ENCODE data around the gene TTLL11. TPM values are rescaled to one million over a fixed set of nuclear protein-coding genes. Genes with fewer than 3 reads are reported as not detected.

The TTLL11 gene
- total RNA-seq, 1 experiment from 2014 or later = 1.5 TPM

GRCh38 chr9:122076773-122077172, 16.3 kb downstream of the TTLL11 start:
- H4K5ac ChIP-seq (ENCODE audit: insufficient read length, low read depth, low read length) = no peak overlapping the region
- no peaks in the 10 kb centered on the region for H3K79me2 ChIP-seq (ENCODE audit: insufficient read depth, low read length)
- no peak overlapping the region for H2BK12ac ChIP-seq (ENCODE audit: insufficient read length, low read depth, low read length)
- H3K27ac ChIP-seq (ENCODE audit: insufficient read length, low read depth, low read length) = no peak overlapping the region
- no peak overlapping the region for H3K23ac ChIP-seq (ENCODE audit: insufficient read length, low read depth, low read length)
- no peak overlapping the region for H3K4ac ChIP-seq (ENCODE audit: low read depth, low read length)
- DNase-seq = no peak
- Mint-ChIP-seq H3K4me1 (peaks cover 0 to 1% of the 10 kb centered on the region in 2 experiments; a peak in 1 of 4 replicates), H3K9me3 (peaks cover 5 to 14% of the 10 kb centered on the region in 2 experiments), H3K4me3 (no peak overlapping the region), H3K27ac (no peak overlapping the region), H3K27me3 (ENCODE audit: low read depth) (peaks cover 11% of the 10 kb centered on the region), H3K36me3 (ENCODE audit: insufficient read depth in 1 of 3, low read depth in 3 of 3) (no peaks in the 10 kb centered on the region)
- no peak overlapping the region for H3T11ph ChIP-seq (ENCODE audit: low read length)
- H4K8ac ChIP-seq (replicated peaks; ENCODE audit: insufficient read length, low read depth, low read length) = no peak overlapping the region
- no peak for TF ChIP-seq CTCF (conservative IDR thresholded peaks at IDR 0.05)
- no peaks in the 10 kb centered on the region for H3K79me1 ChIP-seq (ENCODE audit: insufficient read depth, low read depth, low read length, poor library complexity, severe bottlenecking)
- H3K27me3 ChIP-seq (ENCODE audit: insufficient read depth, low read length) = no peaks in the 10 kb centered on the region
- no peak overlapping the region for H2BK120ac ChIP-seq (ENCODE audit: low read depth, low read length, poor library complexity, severe bottlenecking)
- no peaks in the 10 kb centered on the region for H3K9me3 ChIP-seq (ENCODE audit: control insufficient read depth, low read depth, low read length)
- H3K14ac ChIP-seq (ENCODE audit: insufficient read depth, low read length) = no peak overlapping the region
- H2BK20ac ChIP-seq (ENCODE audit: low read depth, low read length, poor library complexity, severe bottlenecking) = no peak overlapping the region
- H3K23me2 ChIP-seq (ENCODE audit: insufficient read length, low read depth, low read length, poor library complexity, severe bottlenecking) = no peaks in the 10 kb centered on the region
- no peak overlapping the region for H2BK5ac ChIP-seq (ENCODE audit: insufficient read length, low read length)
- H4K20me1 ChIP-seq (ENCODE audit: control insufficient read depth, insufficient read depth, insufficient read length) = no peaks in the 10 kb centered on the region
- no peak overlapping the region for H3K56ac ChIP-seq (ENCODE audit: insufficient read length, low read depth, low read length)
- no peak overlapping the region for H4K91ac ChIP-seq (ENCODE audit: insufficient read length, low read depth, low read length)
- no CpG with 5 or more reads among the region's 3 CpGs for WGBS (ENCODE audit: extremely low coverage, insufficient read length, low lambda C conversion rate)
- no peak overlapping the region for H2AK5ac ChIP-seq (ENCODE audit: insufficient read length, low read length)
- H2AFZ ChIP-seq (ENCODE audit: low read length) = no peak overlapping the region
- H3K18ac ChIP-seq (ENCODE audit: insufficient read length, low read depth, low read length) = no peak overlapping the region
- no peak overlapping the region for H3K4me2 ChIP-seq (ENCODE audit: insufficient read depth, insufficient read length, low read length)
- H3K4me1 ChIP-seq (ENCODE audit: insufficient read depth, low read length) = no peaks in the 10 kb centered on the region
- no peak overlapping the region for H3K9ac ChIP-seq (ENCODE audit: extremely low read depth, insufficient read length, low read length)
- H2BK15ac ChIP-seq (ENCODE audit: low read depth, low read length) = no peak overlapping the region

Data from H9 (cell line).